Neural cell (in vitro differentiated cells): ENCODE measurements around the gene SGO2. TPM values are rescaled to one million over a fixed set of nuclear protein-coding genes. Genes with fewer than 3 reads are reported as not detected.

Experiments
- H2AFZ ChIP-seq: fragments of 200-600, 300-800 bp; sonication (generic), shearing (Covaris generic); 2 replicates; pipeline ENCODE4 v1.6.0; 2014; ENCODE audit warnings: low read depth, mild to moderate bottlenecking, antibody characterized with exemption, low read length, moderate library complexity
- H3F3A ChIP-seq: fragments of 200-600 bp; shearing (Covaris generic); 2 replicates; pipeline ENCODE4 v1.6.1; 2016; ENCODE audit warnings: mild to moderate bottlenecking, moderate library complexity, mixed read lengths, antibody characterized with exemption, low read length; ENCODE audit not compliant: insufficient read depth, poor library complexity, severe bottlenecking
- H3K27ac ChIP-seq: fragments of 200-600, 300-800 bp; sonication (generic), shearing (Covaris generic); 2 replicates; pipeline ENCODE4 v1.5.1; 2014; ENCODE audit warnings: mild to moderate bottlenecking, low read length, moderate library complexity
- H3K27me3 ChIP-seq: fragments of 300-800, 200-600 bp; sonication (generic), shearing (Covaris generic); 2 replicates; pipeline ENCODE4 v1.6.0; 2014; ENCODE audit warnings: mild to moderate bottlenecking, low read depth, low read length, moderate library complexity; ENCODE audit not compliant: insufficient read depth
- H3K36me3 ChIP-seq: fragments of 300-800, 200-600 bp; sonication (generic), shearing (Covaris generic); 2 replicates; pipeline ENCODE4 v1.5.1; 2014; ENCODE audit warnings: mild to moderate bottlenecking, antibody characterized with exemption, low read length, moderate library complexity; ENCODE audit not compliant: insufficient read depth
- H3K4me2 ChIP-seq: fragments of 300-800, 200-600 bp; sonication (generic), shearing (Covaris generic); 2 replicates; pipeline ENCODE4 v1.6.0; 2014; ENCODE audit warnings: mild to moderate bottlenecking, low read length
- H3K4me3 ChIP-seq: fragments of 300-800, 200-600 bp; sonication (generic), shearing (Covaris generic); 2 replicates; pipeline ENCODE4 v1.5.1; 2014; ENCODE audit warnings: mild to moderate bottlenecking, low read length, moderate library complexity
- H3K79me2 ChIP-seq: fragments of 200-600 bp; shearing (Covaris generic); replicated peaks from 2 replicates; pipeline ENCODE4 v1.6.0; 2014; ENCODE audit warnings: mild to moderate bottlenecking, low read length, moderate library complexity; ENCODE audit not compliant: insufficient read depth
- H3K9ac ChIP-seq: fragments of 300-800, 200-600 bp; sonication (generic), shearing (Covaris generic); 2 replicates; pipeline ENCODE4 v1.6.1; 2016; ENCODE audit warnings: mild to moderate bottlenecking, low read length, mixed read lengths
- H3K9me2 ChIP-seq: fragments of 200-600 bp; shearing (Covaris generic); 2 replicates; pipeline ENCODE4 v1.6.1; 2016; ENCODE audit warnings: mild to moderate bottlenecking, low read length, mixed read lengths; ENCODE audit not compliant: insufficient read depth
- H3K9me3 ChIP-seq: fragments of 200-600, 300-800 bp; sonication (generic), shearing (Covaris generic); 2 replicates; pipeline ENCODE4 v1.6.1; 2016; ENCODE audit warnings: mild to moderate bottlenecking, mixed run types, low read length, moderate library complexity, mixed read lengths
- H4K20me1 ChIP-seq: fragments of 200-600 bp; shearing (Covaris generic); 2 replicates; pipeline ENCODE4 v1.6.1; 2016; ENCODE audit warnings: mild to moderate bottlenecking, mixed run types; ENCODE audit not compliant: insufficient read depth
- EP300 ChIP-seq: fragments of 450-650 bp; conservative IDR thresholded peaks from 2 replicates; pipeline ENCODE4 v1.6.1; 2014; ENCODE audit warnings: antibody characterized with exemption, mild to moderate bottlenecking, moderate library complexity; ENCODE audit not compliant: poor library complexity, severe bottlenecking
- EZH2 ChIP-seq: fragments of 200-600, 300-800 bp; shearing (Covaris generic), sonication (generic); IDR thresholded peaks from 2 replicates; pipeline ENCODE4 v1.6.1; 2014; ENCODE audit warnings: antibody characterized with exemption, low read length, borderline replicate concordance, mild to moderate bottlenecking; ENCODE audit not compliant: insufficient read depth, poor library complexity, severe bottlenecking
- MXI1 ChIP-seq: fragments of 450-650 bp; conservative IDR thresholded peaks from 2 replicates; pipeline ENCODE4 v1.6.1; 2014; ENCODE audit warnings: antibody characterized with exemption, mild to moderate bottlenecking; ENCODE audit not compliant: poor library complexity, severe bottlenecking
- POLR2AphosphoS5 ChIP-seq: IDR thresholded peaks from 2 replicates; pipeline ENCODE4 v1.6.1; 2012
- RAD21 ChIP-seq: fragments of 450-650 bp; conservative IDR thresholded peaks from 2 replicates; pipeline ENCODE4 v1.6.1; 2014; ENCODE audit warnings: antibody characterized with exemption, mild to moderate bottlenecking, moderate library complexity
- SMC3 ChIP-seq: fragments of 450-650 bp; conservative IDR thresholded peaks from 2 replicates; pipeline ENCODE4 v1.6.1; 2014; ENCODE audit warnings: antibody characterized with exemption, mild to moderate bottlenecking, moderate library complexity; ENCODE audit not compliant: poor library complexity
- TAF1 ChIP-seq: IDR thresholded peaks from 2 replicates; pipeline ENCODE4 v1.6.1; 2012; ENCODE audit warnings: low read depth
- polyA plus RNA-seq: library from polyadenylated mRNA; depleted of rRNA; stranded (reverse); fragments of >200 nt; gene quantifications from 2 replicates; pipeline ENCODE4 v1.2.3, GENCODE V29; 2014
- TF ChIP-seq, protein P1 (sequence below): IDR thresholded peaks from 2 replicates; pipeline ENCODE4 v1.6.1; 2012; ENCODE audit warnings: borderline replicate concordance
- TF ChIP-seq, protein P2 (sequence below): fragments of 450-650 bp; IDR thresholded peaks from 2 replicates; pipeline ENCODE4 v1.5.1; 2014; ENCODE audit warnings: antibody characterized with exemption, mild to moderate bottlenecking, moderate library complexity; ENCODE audit not compliant: poor library complexity, severe bottlenecking

SGO2 gene
- polyA plus RNA-seq, 1 donor from 2014 or later = 0.73 TPM

DNA sequence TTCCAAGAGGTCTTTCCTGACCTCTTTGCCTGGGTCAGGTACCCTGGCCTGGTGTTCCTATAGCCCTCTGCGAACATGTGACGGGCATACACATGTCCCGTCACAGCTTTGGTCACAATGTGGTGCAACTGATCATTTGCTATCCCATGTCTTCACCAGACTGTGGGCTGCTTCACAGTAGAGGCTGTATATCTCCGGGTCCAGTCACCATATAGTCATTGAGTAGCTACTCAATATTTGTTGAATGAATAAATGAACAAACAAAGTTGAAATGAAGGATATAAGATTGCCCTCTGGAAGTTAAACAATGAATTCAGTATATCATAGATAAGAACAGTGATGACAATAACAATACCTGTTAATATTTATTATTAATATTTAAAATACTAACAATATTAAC is 76.6 kb downstream of the SGO2 start:
- Histone ChIP-seq H3K79me2 (no peaks in the 10 kb centered on the region), H3K4me2 (no peak overlapping the region), H3F3A (no peaks in the 10 kb centered on the region), H3K36me3 (no peaks in the 10 kb centered on the region), H3K9ac (no peak overlapping the region), H4K20me1 (no peaks in the 10 kb centered on the region), H3K9me2 (no peaks in the 10 kb centered on the region), H3K9me3 (no peaks in the 10 kb centered on the region), H3K4me3 (no peak overlapping the region), H3K27me3 (no peaks in the 10 kb centered on the region), H2AFZ (no peak overlapping the region), H3K27ac (no peak overlapping the region)
- TF ChIP-seq RAD21 (no peak), TAF1 (no peak)

DNA sequence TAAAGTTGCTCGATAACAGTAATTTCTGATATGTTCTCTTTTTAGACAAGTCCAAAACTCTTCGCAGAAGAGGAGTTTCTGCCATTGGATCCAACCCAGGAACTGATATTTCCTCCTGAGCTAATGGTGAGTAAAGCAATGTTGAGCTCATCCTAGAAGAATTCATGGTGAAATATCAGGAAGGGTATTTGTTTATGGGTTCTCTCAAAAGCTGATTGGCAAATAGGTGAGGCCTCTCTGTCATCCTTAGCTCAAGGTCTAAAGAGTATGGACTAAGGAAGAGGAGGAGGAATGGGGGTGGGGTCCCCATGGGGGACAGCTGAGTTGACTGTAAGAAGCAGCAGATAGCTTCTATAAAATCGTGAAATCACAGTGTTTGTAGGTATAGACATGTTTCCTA is 78.0 kb downstream of the SGO2 start:
- Histone ChIP-seq H3K9ac (no peak overlapping the region), H3K36me3 (no peaks in the 10 kb centered on the region), H3F3A (no peaks in the 10 kb centered on the region), H3K9me2 (no peaks in the 10 kb centered on the region), H2AFZ (no peak overlapping the region), H3K79me2 (no peaks in the 10 kb centered on the region), H3K4me3 (no peak overlapping the region), H3K27me3 (no peaks in the 10 kb centered on the region), H3K4me2 (no peak overlapping the region), H3K27ac (no peak overlapping the region), H4K20me1 (no peaks in the 10 kb centered on the region), H3K9me3 (no peaks in the 10 kb centered on the region)
- TF ChIP-seq EP300 = no peak
- no peak for TF ChIP-seq MXI1
- TF ChIP-seq SMC3 = no peak
- no peak for TF ChIP-seq TAF1
- TF ChIP-seq, protein P1, sequence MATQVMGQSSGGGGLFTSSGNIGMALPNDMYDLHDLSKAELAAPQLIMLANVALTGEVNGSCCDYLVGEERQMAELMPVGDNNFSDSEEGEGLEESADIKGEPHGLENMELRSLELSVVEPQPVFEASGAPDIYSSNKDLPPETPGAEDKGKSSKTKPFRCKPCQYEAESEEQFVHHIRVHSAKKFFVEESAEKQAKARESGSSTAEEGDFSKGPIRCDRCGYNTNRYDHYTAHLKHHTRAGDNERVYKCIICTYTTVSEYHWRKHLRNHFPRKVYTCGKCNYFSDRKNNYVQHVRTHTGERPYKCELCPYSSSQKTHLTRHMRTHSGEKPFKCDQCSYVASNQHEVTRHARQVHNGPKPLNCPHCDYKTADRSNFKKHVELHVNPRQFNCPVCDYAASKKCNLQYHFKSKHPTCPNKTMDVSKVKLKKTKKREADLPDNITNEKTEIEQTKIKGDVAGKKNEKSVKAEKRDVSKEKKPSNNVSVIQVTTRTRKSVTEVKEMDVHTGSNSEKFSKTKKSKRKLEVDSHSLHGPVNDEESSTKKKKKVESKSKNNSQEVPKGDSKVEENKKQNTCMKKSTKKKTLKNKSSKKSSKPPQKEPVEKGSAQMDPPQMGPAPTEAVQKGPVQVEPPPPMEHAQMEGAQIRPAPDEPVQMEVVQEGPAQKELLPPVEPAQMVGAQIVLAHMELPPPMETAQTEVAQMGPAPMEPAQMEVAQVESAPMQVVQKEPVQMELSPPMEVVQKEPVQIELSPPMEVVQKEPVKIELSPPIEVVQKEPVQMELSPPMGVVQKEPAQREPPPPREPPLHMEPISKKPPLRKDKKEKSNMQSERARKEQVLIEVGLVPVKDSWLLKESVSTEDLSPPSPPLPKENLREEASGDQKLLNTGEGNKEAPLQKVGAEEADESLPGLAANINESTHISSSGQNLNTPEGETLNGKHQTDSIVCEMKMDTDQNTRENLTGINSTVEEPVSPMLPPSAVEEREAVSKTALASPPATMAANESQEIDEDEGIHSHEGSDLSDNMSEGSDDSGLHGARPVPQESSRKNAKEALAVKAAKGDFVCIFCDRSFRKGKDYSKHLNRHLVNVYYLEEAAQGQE = no peak
- no peak for TF ChIP-seq EZH2
- TF ChIP-seq, protein P2, sequence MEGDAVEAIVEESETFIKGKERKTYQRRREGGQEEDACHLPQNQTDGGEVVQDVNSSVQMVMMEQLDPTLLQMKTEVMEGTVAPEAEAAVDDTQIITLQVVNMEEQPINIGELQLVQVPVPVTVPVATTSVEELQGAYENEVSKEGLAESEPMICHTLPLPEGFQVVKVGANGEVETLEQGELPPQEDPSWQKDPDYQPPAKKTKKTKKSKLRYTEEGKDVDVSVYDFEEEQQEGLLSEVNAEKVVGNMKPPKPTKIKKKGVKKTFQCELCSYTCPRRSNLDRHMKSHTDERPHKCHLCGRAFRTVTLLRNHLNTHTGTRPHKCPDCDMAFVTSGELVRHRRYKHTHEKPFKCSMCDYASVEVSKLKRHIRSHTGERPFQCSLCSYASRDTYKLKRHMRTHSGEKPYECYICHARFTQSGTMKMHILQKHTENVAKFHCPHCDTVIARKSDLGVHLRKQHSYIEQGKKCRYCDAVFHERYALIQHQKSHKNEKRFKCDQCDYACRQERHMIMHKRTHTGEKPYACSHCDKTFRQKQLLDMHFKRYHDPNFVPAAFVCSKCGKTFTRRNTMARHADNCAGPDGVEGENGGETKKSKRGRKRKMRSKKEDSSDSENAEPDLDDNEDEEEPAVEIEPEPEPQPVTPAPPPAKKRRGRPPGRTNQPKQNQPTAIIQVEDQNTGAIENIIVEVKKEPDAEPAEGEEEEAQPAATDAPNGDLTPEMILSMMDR = no peak
- no peak for TF ChIP-seq POLR2AphosphoS5
- no peak for TF ChIP-seq RAD21
